Stimulated activated CD4-positive, alpha-beta T cell treated with anti-CD3 and anti-CD28 coated beads, Interleukin-1b, Interleukin-23, amount 100 ng/mL, for 1 hour (primary cell): Measurements from ENCODE around the gene NBEAL2.

Experiments
- DNase-seq, 2 donors: peaks; one replicate each; pipeline ENCODE4 v3.0.0-alpha.2; 2020; ENCODE audit warnings: low read depth in 2 of 2

Gene NBEAL2

GRCh38 chr3:46986055-46986730 is 6.7 kb downstream of the NBEAL2 start:
- DNase-seq: no peak

GRCh38 chr3:46986782-46987310 is 7.4 kb downstream of the NBEAL2 start:
- no peak for DNase-seq

GRCh38 chr3:46987319-46987742 is 7.9 kb downstream of the NBEAL2 start:
- no peak for DNase-seq

GRCh38 chr3:46987743-46988401 is 8.4 kb downstream of the NBEAL2 start:
- peak; percentile 52 to 75 for DNase-seq

GRCh38 chr3:46988616-46989015 is 9.2 kb downstream of the NBEAL2 start:
- no peak for DNase-seq

GRCh38 chr3:46989146-46989810 is 9.8 kb downstream of the NBEAL2 start:
- no peak for DNase-seq

- no peak for DNase-seq
Measured at GRCh38 chr3:46990573-46991374, 11.3 kb downstream of the NBEAL2 start.

GRCh38 chr3:46991406-46992165 is 12.1 kb downstream of the NBEAL2 start:
- no peak for DNase-seq

GRCh38 chr3:46992231-46992630 is 12.8 kb downstream of the NBEAL2 start:
- DNase-seq: no peak

- DNase-seq: no peak
Measured at GRCh38 chr3:46993292-46993691, 13.8 kb downstream of the NBEAL2 start.

GRCh38 chr3:46993986-46994385 is 14.5 kb downstream of the NBEAL2 start:
- DNase-seq: no peak

GRCh38 chr3:46994801-46995731 is 15.6 kb downstream of the NBEAL2 start:
- DNase-seq: no peak

GRCh38 chr3:46995901-46996562 is 16.6 kb downstream of the NBEAL2 start:
- DNase-seq: no peak

- no peak for DNase-seq
Measured at GRCh38 chr3:46996689-46997452, 17.4 kb downstream of the NBEAL2 start.

GRCh38 chr3:46997453-46998091 is 18.1 kb downstream of the NBEAL2 start:
- no peak for DNase-seq

- peak; percentile 50 to 57 for DNase-seq
Measured at GRCh38 chr3:46998121-46998851, 18.8 kb downstream of the NBEAL2 start.

- no peak for DNase-seq
Measured at GRCh38 chr3:46998852-46999515, 19.5 kb downstream of the NBEAL2 start.
